Measurements from ENCODE around the gene ANGPTL8.

ANGPTL8 gene

DNA sequence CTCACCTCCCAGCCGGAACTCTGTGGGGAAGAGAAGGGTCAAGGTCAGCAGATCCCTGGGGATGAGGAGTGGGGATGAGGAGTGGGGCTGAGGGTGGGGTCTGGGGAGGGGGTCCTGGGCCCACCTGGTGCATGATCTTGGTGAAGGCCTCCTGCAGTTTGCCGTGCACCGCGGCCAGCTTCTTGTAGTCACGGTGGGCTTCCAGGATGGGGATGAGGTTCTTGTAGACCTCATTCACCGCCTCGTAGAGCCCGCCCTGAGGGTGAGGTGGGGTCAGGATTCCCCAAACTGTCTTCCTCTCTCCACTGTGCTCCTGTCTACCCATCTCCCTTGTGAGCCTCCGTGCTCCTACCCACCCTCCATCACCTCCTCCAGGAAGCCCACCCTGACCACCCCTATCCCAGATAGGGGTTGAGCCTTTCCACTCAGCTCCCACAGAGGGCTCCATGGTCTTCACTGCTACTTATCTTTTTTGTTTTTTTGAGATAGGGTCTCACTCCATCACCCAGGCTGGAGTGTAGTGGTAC is 35.3 kb upstream of the ANGPTL8 start:
- DNase-seq = no peak

DNA sequence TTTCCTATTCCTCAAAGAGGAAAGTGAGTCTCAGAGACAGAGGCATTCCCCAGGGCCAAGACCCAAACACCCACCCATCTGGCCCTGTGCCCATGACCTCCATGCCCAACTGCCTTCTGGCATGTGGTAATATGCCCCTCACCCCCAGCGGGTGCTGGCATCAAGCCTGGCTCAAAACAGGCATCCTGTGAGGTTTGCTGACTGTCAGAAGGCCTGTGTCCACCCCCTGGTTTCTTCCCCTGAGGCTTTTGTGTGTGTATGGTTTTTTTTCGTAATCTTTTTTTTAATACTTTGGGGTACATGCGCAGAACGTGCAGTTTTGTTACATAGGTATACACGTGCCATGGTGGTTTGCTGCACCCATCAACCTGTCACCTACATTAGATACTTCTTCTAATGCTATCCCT is 34.5 kb upstream of the ANGPTL8 start:
- DNase-seq = peak; percentile 25

DNA sequence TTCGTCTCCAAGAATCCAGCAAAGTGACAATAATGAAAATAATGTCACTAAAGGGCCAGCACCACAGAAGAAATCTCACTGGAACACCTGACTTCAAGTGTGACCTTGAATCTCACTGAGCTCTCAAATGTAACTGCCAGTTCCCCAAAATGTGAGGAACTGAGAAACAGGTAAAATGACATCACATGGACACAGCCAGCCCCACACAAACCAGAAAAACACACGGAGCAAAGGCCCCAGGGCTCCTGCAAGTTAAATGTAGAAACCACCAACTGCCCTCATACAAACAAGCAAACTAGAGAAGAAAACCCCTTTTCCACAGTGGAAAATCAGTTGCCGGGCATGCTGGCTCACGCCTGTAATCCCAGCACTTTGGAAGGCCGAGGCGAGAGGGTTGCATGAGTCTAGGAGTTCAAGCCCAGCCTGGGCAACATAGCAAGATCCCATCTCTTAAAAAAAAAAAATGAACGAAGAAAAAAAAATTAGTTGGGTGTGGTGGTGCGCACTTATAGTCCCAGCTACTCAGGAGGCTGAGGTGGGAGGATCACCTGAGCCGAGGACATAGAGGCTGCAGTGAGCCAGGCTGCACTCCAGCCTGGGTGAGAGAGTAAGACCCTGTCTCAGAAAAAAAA is 33.4 kb upstream of the ANGPTL8 start:
- DNase-seq = no peak

DNA sequence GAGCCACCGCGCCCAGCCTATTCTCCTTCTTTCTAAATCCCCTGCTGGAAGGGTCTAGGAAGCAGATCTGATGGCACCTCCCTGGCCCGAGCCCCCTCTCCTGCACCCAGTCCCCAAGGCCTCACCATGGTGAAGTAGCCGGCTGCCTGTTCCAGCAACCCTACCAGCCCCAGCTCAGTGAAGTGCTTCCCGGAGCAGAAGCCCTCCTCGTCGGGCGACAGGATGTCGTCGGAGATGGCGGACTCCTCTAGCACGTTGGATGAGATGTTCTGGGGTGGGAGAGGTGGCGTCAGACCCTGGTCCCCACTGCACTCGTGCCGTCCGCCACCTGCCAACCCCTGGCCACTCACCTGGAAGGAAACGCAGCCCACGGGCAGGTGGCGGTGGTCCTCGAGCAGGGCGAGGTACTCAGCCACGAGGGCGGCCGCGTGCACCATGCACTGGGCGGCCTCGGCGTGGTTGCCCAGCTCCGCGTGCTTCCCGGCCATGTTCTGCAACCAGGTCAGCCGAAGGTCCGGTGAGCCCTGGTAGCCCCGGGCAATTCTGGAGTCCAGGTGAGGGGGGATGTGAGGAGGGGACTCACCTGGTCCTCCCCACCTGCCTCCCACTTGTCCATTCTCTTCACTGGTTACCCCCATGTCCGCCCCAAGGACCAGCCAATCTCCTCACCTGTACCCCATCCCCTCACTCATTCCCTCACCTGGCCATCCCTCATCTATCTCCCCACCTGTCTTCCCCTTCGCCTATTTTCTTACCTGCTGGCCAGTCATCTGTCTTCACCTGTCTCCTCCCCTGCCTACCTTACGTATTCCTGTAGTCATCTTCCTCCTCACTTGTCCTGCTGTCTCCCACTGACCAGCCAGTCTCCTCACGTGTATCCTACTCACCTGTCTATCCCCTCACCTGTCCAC is 30.6 kb upstream of the ANGPTL8 start:
- DNase-seq = no peak

DNA sequence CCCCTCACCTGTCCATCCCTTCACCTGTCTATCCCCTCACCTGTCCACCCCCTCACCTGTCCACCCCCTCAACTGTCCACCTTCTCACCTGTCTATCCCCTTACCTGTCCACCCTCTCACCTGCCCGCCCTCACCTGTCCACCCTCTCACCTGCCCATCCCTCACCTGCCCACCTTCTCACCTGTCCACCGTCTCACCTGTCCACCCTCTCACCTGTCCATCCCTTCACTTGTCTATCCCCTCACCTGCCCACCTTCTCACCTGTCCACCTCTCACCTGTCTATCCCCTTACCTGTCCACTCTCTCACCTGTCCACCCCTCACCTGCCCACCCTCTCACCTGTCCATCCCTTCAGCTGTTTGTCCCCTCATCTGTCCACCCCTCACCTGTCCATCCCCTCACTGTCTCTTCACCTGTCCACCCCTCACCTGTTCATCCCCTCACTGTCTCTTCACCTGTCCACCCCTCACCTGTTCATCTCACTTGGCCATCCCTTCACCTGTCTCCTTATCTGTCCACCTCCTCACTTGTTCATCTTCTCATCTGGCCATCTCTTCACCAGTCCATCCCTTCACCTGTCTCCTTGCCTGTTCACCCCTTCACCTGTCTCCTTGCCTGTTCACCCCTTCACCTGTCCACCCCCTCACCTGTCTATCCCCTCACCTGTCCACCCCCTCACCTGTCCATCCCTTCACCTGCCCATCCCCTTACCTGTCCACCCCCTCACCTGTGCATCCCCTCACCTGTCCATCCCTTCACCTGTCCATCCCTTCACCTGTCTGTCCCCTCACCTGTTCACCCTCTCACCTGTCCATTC is 29.4 kb upstream of the ANGPTL8 start:
- no peak for DNase-seq

DNA sequence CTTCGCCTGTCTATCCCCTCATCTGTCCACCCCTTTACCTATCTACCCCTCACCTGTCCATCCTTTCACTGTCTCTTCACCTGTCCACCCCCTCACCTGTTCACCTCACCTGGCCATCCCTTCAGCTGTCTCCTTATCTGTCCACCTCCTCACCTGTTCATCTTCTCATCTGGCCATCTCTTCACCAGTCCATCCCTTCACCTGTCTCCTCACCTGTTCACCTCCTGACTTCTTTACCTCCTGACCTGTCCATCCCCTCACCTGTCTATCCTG is 28.8 kb upstream of the ANGPTL8 start:
- DNase-seq = no peak

DNA sequence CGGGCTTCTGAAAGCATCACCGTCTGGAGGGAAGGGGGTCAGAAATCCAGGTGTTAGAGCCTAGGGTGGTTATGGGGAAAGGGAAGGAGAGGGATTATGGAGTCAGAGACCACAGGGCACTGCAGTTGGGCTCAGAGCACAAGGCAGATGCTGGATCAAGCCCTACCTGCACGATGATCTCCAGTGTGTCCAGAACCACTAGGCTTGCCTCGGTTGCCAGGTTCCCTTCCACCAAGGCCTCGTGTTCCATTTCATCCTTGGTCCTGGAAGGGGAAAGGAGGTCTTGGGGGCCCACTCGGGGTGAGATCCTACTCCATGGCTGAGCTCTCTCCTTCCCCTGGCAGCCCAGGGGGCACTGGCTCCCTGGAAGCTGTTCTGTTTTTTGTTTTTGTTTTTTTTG is 25.0 kb upstream of the ANGPTL8 start:
- DNase-seq = no peak

DNA sequence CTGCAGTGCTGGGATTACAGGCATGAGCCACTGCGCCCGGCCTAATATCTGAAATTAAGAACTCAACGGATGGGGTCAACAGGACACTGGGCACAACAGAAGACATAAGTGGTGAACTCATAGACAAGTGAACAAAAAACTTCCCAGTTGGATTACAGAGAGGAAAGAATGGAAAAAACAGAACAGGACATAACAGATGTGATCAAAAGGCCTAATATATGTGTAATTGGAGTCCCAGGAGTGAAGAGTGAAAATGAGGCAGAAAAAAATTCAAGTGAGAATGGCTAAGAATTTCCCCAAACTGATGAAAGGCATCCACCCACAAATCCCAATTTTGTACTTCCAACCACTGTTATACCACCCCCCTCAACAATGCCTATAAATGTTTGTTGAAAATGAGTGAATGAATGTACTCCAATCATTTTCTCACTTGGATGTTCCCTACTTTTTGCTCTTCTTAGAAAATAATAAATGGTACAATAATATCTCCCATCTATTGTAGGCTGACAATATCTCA is 18.3 kb upstream of the ANGPTL8 start:
- no peak for DNase-seq

DNA sequence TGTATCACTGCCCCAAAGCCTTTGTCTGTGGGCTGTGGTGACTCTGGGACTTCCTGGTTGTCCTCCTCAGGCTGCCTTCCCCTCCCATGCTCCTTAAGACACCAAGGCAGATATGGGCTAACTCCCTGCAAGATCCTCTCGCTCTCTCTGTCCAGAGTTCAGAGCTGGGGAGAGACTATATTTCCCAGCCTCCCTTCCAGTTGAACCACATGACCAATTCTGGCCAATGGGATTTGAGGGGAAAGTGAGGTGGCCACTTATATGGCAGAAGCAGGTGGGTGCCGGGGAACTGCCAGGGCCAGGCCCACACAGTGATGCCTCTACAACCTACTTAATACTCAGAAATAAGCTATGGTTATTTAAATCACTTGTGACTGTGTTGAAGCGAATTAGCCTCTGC is 16.2 kb upstream of the ANGPTL8 start:
- no peak for DNase-seq

DNA sequence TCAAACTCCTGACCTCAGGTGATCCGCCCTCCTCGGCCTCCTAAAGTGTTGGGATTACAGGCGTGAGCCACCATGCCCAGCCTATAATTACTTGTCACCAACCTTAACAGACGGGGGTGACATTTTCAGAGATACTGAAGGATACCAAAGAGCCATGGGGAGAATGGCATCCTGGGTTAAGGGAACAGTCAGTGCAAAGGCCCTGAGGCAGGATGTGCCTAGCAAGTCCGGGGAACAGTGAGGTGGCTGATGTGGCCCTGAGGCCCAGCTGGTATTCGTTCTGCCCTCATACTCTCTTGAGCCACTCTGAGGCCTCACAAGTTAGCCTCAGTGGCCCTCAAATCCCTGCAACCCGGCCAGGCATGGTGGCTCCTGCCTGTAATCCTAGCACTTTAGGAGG is 15.0 kb upstream of the ANGPTL8 start:
- no peak for DNase-seq

DNA sequence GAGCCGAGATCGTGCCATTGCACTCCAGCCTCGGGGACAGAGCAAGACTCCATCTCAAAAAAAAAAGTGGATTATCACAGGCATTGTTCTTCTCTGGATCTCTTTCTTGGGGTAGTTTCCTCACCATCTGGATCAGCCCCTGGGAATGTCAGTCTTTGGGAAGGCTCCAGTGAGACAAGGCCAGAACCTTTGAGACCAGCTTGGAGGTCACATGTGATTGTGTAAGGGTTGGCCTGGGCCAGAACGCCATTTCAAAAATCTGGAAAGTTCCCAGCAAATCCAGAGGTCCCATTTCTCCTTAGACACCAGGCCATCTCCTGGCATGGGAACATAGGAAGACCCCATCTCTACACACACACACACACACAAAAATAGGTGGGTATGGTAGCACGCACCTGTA is 14.2 kb upstream of the ANGPTL8 start:
- DNase-seq = no peak

DNA sequence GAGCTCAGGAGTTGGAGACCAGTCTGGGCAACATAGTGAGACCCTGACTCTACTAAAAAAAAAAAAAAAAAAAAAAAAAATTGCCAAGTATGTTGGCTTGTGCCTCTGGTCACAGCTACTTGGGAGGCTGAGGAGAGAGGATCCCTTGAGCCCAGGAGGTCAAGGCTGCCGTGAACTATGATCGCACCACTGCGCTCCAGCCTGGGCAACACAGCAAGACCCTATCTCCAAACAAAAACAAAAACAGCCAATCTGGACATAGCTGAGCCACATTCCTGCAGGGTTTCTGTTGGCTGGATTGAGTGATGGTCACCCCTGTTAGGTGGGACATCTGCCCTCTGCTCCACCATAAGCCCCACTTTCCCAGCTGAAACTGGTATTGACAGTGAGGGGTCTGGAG is 13.6 kb upstream of the ANGPTL8 start:
- no peak for DNase-seq

DNA sequence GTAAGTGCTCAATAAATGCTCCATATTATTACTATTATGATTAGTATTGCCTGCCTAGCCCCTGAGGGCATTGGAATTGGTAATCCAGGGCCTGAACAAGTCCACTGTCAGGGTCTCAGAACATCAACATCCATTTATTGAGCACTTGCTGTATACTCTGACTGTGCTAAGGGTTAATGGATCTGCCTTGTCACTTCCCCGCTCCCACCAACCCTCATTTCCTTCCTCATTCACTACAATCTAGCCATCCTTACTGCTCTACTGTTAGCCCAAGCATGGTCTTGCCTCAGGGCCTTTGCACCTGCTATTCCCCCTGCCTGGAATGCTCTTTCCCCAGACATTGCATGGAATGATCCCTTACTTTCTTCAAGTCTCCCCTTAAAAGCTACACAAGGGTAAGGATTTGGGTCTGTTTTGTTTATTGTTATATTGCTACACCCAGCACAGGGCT is 12.7 kb upstream of the ANGPTL8 start:
- no peak for DNase-seq

DNA sequence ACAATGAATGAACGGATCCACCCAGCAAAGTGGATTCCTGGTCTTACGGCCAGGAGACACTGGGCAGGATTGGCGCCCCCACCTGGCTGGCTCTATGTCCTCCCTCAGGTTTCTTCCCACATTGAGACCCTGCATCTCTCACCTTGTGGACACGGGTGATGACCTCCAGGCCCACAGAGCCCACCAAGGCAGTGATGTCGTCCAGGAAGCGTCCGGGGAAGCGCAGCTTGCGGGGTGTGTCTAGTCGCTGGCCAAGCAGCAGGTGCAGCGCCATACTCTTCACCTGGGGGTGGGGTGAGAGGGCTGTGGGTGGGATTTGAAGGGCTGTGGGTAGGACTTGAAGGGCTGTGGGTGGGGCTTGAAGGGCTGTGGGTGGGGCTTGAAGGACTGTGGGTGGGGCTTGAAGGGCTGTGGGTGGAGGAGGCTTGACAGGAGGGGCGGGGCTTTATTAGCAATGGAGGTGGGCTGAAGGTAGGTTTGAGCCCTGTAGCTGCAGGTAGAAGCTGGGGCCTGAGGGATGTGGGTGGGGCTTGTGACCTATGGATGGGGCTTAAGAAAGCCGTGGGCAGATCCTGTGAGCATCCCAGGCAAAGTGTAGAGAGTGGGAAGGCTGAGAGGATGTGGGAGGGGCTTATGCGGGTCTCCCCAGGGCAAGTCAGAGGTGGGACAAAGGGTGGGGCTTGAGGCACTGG is 12.1 kb upstream of the ANGPTL8 start:
- DNase-seq = no peak

DNA sequence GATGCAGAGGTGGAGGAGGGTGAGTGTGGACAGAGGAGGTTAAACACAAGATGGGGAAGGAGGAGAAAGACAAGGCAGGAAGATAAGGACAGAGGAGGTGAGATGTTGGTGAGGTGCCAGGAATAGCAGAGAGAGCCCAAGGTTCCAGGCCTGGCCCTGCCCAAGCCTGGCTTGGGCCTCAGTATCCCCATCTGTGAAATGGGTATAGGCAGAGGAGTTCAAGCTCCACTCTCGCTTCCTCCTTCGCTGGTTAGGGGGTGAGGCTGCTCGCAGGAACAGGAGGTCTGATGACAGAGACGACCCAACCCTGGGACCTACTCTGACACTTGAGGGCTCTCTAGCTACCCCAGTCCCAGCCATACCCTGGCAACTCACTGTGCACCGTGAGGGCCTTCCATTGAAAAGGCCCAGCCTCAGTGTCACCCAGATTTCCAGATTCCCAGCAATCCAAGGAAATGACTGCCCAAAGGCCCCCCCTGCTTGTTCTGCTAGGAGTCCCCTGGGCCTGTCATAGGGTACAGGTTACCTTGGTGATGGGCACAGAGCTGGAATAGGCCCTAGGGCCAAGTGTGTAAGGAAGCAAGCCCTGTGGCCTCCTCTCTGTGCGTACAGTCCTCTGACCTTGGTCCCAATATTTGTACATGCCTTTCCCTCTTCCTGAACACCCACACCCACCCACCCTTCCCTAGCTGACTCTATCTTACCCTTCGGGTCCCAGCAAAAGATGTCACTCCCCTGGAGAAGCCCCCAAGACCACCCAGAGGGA is 8.6 kb upstream of the ANGPTL8 start:
- DNase-seq = no peak

DNA sequence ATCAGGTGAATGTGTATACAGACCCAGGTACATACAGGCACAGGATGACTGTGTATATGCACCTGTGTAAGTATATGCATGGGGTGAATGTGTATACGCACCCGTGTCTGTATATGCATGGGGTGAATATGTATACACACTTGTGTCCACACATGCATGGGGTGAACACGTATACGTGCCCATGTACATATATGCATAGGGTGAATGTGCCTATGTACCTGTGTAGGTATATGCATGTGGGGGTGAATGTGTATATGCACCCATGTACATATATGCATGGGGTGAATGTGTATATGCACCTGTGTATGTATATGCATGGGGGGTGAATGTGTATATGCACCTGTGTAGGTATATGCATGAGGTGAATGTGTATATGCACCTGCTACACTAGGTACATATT is 6.9 kb upstream of the ANGPTL8 start:
- DNase-seq = no peak

DNA sequence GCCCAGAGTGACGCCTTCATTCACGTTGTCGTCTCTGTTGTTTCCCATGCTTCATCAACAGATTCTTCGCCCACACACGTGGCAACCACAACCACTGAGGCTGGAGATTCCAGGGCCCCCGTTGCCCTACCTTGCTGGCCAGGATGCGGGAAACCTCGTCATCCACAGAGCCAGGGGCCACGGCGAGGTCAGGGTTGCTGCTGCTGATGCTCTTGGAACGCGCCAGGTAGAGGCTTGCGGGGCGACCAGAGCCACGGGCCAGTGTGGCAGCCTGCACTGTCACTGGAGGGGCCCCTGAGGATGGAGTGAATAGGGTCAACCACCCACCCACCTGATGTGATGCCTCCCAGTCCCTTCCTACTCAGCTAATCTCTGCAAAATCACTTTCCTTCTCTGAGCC is 6.3 kb upstream of the ANGPTL8 start:
- no peak for DNase-seq

DNA sequence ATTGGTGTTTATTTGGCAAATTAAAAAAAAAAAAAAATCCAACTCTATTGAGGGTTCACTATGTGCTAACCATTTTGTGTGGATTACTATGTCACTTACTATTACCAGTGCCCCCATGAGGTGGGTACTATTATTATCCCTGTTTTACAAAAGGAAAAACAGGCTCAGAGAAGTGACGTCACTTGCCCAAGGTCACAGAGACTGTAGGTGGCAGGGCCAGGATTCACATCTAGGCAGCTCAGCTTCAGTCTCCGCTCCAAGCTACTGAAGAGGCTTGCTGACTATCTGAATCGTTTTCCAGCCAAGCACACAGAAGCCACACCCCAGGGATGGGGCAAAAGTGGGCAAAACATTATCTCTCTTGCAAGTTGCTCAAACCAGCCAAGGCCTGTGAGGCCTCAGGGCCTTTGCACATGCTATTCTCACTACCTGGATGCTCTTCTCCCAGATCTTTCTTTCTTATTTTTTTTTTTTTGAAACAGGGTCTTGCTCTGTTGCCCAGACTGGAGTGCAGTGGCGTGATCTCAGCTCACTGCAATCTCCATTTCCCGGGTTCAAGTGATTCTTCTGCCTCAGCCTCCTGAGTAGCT is 4.8 kb upstream of the ANGPTL8 start:
- DNase-seq = no peak

DNA sequence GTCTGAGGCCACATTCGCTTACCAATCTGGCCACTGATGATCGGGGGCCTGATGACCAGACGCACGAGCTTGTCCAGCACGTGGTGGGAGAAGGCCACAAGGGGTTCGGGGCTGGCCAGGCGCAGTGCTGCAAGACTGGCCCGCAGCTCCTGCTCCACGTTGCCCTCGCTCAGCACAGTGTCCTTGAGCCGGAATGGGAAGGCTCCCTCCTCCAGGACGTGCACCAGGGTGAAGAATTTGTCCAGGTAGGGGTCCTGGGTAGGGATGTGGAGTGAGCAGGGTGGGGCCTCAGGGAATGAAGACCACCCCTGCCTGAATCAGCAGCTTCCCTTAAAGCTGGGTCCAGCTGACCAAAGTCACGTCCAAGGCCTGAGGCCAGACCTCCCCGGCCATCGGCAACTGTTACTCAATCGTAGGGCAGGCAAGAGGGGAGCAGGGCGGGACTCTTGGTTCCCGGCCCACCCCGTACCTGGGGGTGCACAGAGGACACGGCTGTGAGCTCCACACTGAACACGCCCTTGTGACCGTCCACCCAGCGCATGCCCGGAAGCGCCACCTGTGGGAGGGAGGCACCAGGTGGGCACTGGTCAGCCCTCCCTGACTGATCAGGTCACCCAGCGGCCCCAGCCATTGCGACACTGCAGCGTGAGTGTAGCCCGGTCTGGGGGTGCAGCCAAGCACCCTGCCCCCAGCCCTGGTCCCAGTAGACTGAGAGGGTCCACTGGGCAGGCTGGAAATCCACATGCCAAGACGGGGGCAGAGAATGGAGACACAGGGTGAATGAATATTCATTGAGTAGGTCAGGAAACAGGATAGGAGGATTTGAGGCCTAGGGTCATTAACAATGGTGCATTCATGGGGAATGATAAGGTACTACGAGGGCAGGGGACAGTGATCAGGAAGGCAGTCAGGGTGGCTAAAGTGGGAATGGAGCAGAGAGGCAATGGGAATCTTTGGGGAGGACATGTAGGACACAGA is 2.8 kb upstream of the ANGPTL8 start:
- DNase-seq = no peak

DNA sequence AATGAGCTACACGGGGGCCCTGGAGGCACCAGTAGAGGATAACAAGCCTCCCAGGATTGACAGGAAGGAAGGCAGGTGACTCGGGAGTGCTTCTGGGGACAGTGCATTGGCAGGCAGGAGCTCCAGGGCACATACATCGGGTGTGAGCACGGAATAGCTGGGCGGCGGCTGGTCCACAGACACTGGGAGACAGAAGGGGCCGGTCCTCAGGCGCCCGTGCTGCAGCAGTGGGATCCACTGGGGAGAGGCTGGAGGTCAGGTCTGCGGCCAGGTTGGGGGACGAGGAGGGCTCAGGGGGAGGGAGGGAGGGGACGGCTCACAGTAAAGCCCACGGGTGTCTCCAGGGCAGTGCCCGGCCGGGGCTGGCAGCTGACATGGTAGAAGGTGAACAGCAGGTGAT is 2.1 kb upstream of the ANGPTL8 start:
- DNase-seq = no peak

Measured in COR-L47 (cell line).